Endothelial cell of umbilical vein (primary cell): ENCODE results near the gene PTPRF. TPM values are rescaled to one million over a fixed set of nuclear protein-coding genes. Genes with fewer than 3 reads are reported as not detected.

Source experiments
- BruUV-seq: library from RNA; stranded (reverse); fragments of 400-500 nt; replicated peaks from 2 replicates; lab custom pipeline; 2021; lab: Mats Ljungman, UMichigan
- CTCF ChIA-PET: fragments of 300-600, 350-600 bp; sonication (Branson Sonifier 250); formaldehyde crosslinking; loops from one replicate; lab custom pipeline; 2021; ENCODE audit warnings: antibody characterized with exemption, inconsistent platforms; lab: Charles Lee
- POLR2A ChIA-PET: fragments of 300-600, 350-600 bp; sonication (Branson Sonifier 250); formaldehyde crosslinking; loops from one replicate; lab custom pipeline; 2021; ENCODE audit warnings: antibody characterized with exemption, inconsistent platforms; lab: Charles Lee
- DNase-seq: peaks from one replicate; pipeline ENCODE4 v3.0.0-alpha.2; 2011; ENCODE audit warnings: low read depth, low spot score
- FAIRE-seq: peaks from 2 replicates; lab custom pipeline; 2011; peaks lifted over from hg19 to GRCh38; lab: Jason Lieb, UNC
- H2AFZ ChIP-seq: 2 replicates; pipeline ENCODE4 v1.6.0; 2012; ENCODE audit warnings: low read depth, low read length, control low read depth, inconsistent platforms
- H3K27ac ChIP-seq: 2 replicates; pipeline ENCODE4 v1.5.1; 2011; ENCODE audit warnings: low read depth, mild to moderate bottlenecking, control low read depth, low read length, moderate library complexity; ENCODE audit not compliant: insufficient read depth
- H3K27me3 ChIP-seq, 2 experiments: 2 replicates each; pipeline versions ENCODE4 v1.6.0 to v1.6.1; 2011; ENCODE audit warnings: low read length in 2 of 2, mixed read lengths in 1 of 2; ENCODE audit not compliant: control insufficient read depth in 2 of 2, insufficient read depth in 2 of 2
- H3K36me3 ChIP-seq, 2 experiments: 2 replicates in 1 of 2; 3 replicates in 1 of 2; pipeline ENCODE4 v1.5.1; 2011; ENCODE audit warnings: low read length in 2 of 2, mild to moderate bottlenecking in 1 of 2, moderate library complexity in 1 of 2; ENCODE audit not compliant: control insufficient read depth in 2 of 2, insufficient read depth in 2 of 2; ENCODE audit errors: extremely low read depth in 1 of 2
- H3K4me1 ChIP-seq: 3 replicates; pipeline ENCODE4 v1.5.1; 2011; ENCODE audit warnings: mild to moderate bottlenecking, low read length; ENCODE audit not compliant: control insufficient read depth, insufficient read depth; ENCODE audit errors: extremely low read depth
- H3K4me2 ChIP-seq: 2 replicates; pipeline ENCODE4 v1.6.1; 2011; ENCODE audit warnings: low read length, control low read depth, mixed read lengths; ENCODE audit not compliant: insufficient read depth
- H3K4me3 ChIP-seq, 3 experiments: fragments of 200-600 bp in 1 of 3; sonication (generic), shearing (Covaris generic) in 1 of 3; replicated peaks in 1 of 3; 2 replicates each; pipeline ENCODE4 v1.5.1; 2011 to 2016; ENCODE audit warnings: control low read depth in 3 of 3, low read length in 3 of 3, mild to moderate bottlenecking in 2 of 3, inconsistent platforms in 1 of 3, low read depth in 1 of 3, moderate library complexity in 1 of 3; ENCODE audit not compliant: insufficient read depth in 1 of 3
- H3K79me2 ChIP-seq: 2 replicates; pipeline ENCODE4 v1.6.0; 2012; ENCODE audit warnings: low read length, inconsistent platforms; ENCODE audit not compliant: control insufficient read depth, insufficient read depth
- H3K9ac ChIP-seq: replicated peaks from 2 replicates; pipeline ENCODE3; 2011; ENCODE audit warnings: low read length, control low read depth; ENCODE audit not compliant: insufficient read depth; ENCODE audit errors: extremely low read depth
- H3K9me1 ChIP-seq: replicated peaks from 3 replicates; pipeline ENCODE4 v1.6.0; 2011; ENCODE audit warnings: mild to moderate bottlenecking, low read length; ENCODE audit not compliant: control insufficient read depth, insufficient read depth; ENCODE audit errors: extremely low read depth
- H3K9me3 ChIP-seq: replicated peaks from 2 replicates; pipeline ENCODE4 v1.5.1; 2012; ENCODE audit warnings: low read length, inconsistent platforms; ENCODE audit not compliant: control insufficient read depth, insufficient read depth
- H4K20me1 ChIP-seq: replicated peaks from 2 replicates; pipeline ENCODE3; 2011; ENCODE audit warnings: mild to moderate bottlenecking, low read length; ENCODE audit not compliant: control insufficient read depth, insufficient read depth; ENCODE audit errors: extremely low read depth
- EZH2 ChIP-seq: IDR thresholded peaks from 2 replicates; pipeline ENCODE4 v1.6.1; 2012; ENCODE audit warnings: borderline replicate concordance, low read depth, mild to moderate bottlenecking, moderate library complexity, low read length, inconsistent platforms; ENCODE audit not compliant: severe bottlenecking
- FOS ChIP-seq: IDR thresholded peaks from 2 replicates; pipeline ENCODE4 v1.6.1; 2011; ENCODE audit warnings: mild to moderate bottlenecking, low read length, moderate library complexity, borderline replicate concordance; ENCODE audit not compliant: insufficient read depth
- GATA2 ChIP-seq: IDR thresholded peaks from 2 replicates; pipeline ENCODE4 v1.7.0; 2011; ENCODE audit warnings: low read depth, mild to moderate bottlenecking, moderate library complexity, mixed read lengths, low read length; ENCODE audit not compliant: insufficient read length, insufficient read depth
- JUN ChIP-seq: IDR thresholded peaks from 2 replicates; pipeline ENCODE4 v1.6.1; 2011; ENCODE audit warnings: borderline replicate concordance, low read depth; ENCODE audit not compliant: insufficient read length, insufficient read depth
- MYC ChIP-seq: IDR thresholded peaks from one replicate; pipeline ENCODE4 v1.6.1; 2011; ENCODE audit warnings: mild to moderate bottlenecking, low read depth, low read length
- POLR2AphosphoS5 ChIP-seq: IDR thresholded peaks from 2 replicates; pipeline ENCODE4 v1.6.1; 2012; ENCODE audit warnings: low read depth, mild to moderate bottlenecking, control low read depth, low read length, moderate library complexity; ENCODE audit not compliant: insufficient read depth
- dilution Hi-C: fragments of 300-500 bp; cut with MboI; formaldehyde crosslinking; loops from one replicate; pipeline ENCODE4 v1.15.0; 2019; ENCODE audit warnings: low sequenced_read_pairs; ENCODE audit not compliant: extremely low pct_ligation_motif_present
- intact Hi-C: fragments of 100-400 bp; cut with micrococcal nuclease; formaldehyde crosslinking; loops from one replicate; pipeline ENCODE4 v1.10.0; 2022
- polyA plus RNA-seq, 4 experiments: library from polyadenylated mRNA; depleted of rRNA in 3 of 4; stranded (reverse) in 3 of 4; unstranded in 1 of 4; fragments of >200 nt; gene quantifications; 2 replicates each; pipeline versions ENCODE4 v1.2.1 to v1.2.3, GENCODE V29; 2011 to 2012; ENCODE audit warnings: missing spikeins in 1 of 4
- total RNA-seq: library from RNA; stranded (reverse); gene quantifications from 2 replicates; pipeline ENCODE4 v1.2.3, GENCODE V29; 2021
- TF ChIP-seq, protein P1 (sequence below): IDR thresholded peaks from 2 replicates; pipeline ENCODE4 v1.6.1; 2011; ENCODE audit not compliant: insufficient read depth, insufficient read length
- TF ChIP-seq, protein P2 (sequence below), 2 donors: IDR thresholded peaks; 1 replicate in 1 of 2; 2 replicates in 1 of 2; pipeline ENCODE4 v1.5.1; 2011; ENCODE audit warnings: low read length in 2 of 2, mild to moderate bottlenecking in 2 of 2, moderate library complexity in 2 of 2, control low read depth in 1 of 2, inconsistent platforms in 1 of 2, low read depth in 1 of 2; ENCODE audit not compliant: insufficient read depth in 1 of 2; ENCODE audit errors: extremely low read depth in 1 of 2

The PTPRF gene
- total and polyA plus RNA-seq, 2 donors (not counting 3 experiments of a cell fraction or from before 2014, with no cell fraction given) = 217 to 338 TPM

- CTCF ChIA-PET = no interaction called here
- peaks cover 0 to 68% of the 10 kb centered on the region in 2 experiments for H3K36me3 ChIP-seq
- DNase-seq (no peak), FAIRE-seq (no peak)
- H3K27me3 ChIP-seq = no peaks in the 10 kb centered on the region
- dilution Hi-C loops (no loop called here), intact Hi-C loops (no loop called here)
- POLR2A ChIA-PET = no interaction called here
- no peak overlapping the region for H2AFZ ChIP-seq
- H3K9ac ChIP-seq = no peak overlapping the region
- no peak overlapping the region for H3K4me2 ChIP-seq
- no peaks in the 10 kb centered on the region for H4K20me1 ChIP-seq
- no peaks in the 10 kb centered on the region for H3K79me2 ChIP-seq
- no peaks in the 10 kb centered on the region for H3K9me3 ChIP-seq
- BruUV-seq = no TSS peak
- H3K4me1 ChIP-seq = no peaks in the 10 kb centered on the region
- no peak overlapping the region for H3K27ac ChIP-seq
- no peak overlapping the region for H3K4me3 ChIP-seq
- no peak for TF ChIP-seq GATA2
- TF ChIP-seq MYC = no peak
- TF ChIP-seq POLR2AphosphoS5 = no peak
- no peak for TF ChIP-seq EZH2
- TF ChIP-seq, protein P1, sequence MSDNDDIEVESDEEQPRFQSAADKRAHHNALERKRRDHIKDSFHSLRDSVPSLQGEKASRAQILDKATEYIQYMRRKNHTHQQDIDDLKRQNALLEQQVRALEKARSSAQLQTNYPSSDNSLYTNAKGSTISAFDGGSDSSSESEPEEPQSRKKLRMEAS = no peak
- TF ChIP-seq JUN = no peak
- TF ChIP-seq FOS = no peak
- TF ChIP-seq, protein P2, sequence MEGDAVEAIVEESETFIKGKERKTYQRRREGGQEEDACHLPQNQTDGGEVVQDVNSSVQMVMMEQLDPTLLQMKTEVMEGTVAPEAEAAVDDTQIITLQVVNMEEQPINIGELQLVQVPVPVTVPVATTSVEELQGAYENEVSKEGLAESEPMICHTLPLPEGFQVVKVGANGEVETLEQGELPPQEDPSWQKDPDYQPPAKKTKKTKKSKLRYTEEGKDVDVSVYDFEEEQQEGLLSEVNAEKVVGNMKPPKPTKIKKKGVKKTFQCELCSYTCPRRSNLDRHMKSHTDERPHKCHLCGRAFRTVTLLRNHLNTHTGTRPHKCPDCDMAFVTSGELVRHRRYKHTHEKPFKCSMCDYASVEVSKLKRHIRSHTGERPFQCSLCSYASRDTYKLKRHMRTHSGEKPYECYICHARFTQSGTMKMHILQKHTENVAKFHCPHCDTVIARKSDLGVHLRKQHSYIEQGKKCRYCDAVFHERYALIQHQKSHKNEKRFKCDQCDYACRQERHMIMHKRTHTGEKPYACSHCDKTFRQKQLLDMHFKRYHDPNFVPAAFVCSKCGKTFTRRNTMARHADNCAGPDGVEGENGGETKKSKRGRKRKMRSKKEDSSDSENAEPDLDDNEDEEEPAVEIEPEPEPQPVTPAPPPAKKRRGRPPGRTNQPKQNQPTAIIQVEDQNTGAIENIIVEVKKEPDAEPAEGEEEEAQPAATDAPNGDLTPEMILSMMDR (IDR thresholded peaks at IDR 0.05; ENCODE audit: extremely low read depth in 1 of 2, insufficient read depth in 1 of 2, low read depth in 1 of 2, low read length in 2 of 2) = no peak
- H3K9me1 ChIP-seq = no peaks in the 10 kb centered on the region
Measured at GRCh38 chr1:43613075-43613942, 82.6 kb downstream of the PTPRF start.
